ENCODE results near the gene TECPR1.

Gene TECPR1

DNA sequence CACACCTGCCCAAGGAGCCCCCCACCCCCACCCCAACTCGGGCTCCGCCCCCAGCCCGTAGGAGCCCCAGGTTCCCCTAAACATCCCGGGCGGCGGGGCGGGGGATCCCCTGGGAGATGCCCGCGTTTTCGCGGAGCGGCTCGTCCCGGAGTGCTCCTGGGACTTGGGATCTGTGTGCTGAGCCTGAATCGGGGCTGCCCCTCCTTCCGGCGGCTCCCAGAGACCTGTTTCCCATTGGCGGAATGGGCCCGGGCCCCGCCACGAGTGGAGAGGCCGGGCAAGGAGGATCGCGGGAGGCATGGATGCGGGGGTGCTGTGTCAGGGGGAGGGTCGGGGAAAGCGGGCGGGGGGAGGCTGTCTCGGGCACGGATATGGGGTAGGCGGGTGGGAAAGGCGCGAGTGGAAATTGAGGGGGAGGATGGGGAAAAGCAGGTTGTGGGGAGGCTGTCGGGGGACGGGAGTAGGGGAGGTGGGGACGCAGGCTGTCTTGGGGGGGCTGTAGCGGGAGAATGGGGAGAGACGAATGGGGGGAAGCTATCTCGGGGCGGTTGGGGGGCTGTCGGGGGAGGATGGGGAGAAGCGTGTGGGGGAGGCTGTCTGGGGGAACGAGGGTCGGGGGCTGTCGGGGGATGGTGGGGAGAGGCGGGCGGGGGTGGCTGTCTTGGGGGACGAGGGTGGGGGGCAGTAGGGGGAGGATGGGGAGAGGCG, 41.4 kb downstream of the TECPR1 start:
- FAIRE-seq, result no peak

DNA sequence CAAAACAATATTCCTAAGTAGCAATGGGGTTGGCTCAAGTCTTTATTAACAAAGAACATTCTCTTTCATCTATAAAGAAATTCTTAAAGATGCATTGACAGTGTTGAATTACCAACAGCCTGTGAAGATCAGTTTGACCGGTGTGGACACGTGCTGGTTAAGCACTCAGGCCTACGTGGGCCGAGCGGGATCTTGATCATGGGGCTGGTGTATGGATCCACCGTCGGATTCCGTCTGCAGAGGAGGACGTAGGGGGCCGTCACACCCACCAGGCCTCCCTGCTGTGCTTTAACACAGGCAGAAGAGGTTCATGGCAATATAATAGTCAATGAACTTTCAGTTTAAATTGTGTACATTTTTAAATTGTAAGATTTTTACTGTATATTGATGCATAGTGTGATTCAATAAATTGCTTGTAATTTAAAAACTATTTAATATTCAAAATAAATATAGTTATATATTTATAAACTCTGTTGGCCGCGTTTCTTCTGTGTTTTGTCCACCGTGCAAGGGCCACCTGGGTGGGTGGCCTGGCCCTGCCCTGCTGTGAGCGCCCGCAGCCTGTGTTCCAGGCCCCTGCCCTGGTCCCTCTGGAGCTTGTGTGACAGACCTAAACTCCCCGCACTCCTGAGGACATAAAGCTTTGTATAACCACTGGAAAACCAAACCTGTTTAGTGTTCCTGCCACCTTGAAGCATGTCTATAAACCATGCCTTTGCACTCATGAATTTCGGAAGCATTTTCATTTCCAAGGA, 42.7 kb downstream of the TECPR1 start:
- FAIRE-seq, result no peak

DNA sequence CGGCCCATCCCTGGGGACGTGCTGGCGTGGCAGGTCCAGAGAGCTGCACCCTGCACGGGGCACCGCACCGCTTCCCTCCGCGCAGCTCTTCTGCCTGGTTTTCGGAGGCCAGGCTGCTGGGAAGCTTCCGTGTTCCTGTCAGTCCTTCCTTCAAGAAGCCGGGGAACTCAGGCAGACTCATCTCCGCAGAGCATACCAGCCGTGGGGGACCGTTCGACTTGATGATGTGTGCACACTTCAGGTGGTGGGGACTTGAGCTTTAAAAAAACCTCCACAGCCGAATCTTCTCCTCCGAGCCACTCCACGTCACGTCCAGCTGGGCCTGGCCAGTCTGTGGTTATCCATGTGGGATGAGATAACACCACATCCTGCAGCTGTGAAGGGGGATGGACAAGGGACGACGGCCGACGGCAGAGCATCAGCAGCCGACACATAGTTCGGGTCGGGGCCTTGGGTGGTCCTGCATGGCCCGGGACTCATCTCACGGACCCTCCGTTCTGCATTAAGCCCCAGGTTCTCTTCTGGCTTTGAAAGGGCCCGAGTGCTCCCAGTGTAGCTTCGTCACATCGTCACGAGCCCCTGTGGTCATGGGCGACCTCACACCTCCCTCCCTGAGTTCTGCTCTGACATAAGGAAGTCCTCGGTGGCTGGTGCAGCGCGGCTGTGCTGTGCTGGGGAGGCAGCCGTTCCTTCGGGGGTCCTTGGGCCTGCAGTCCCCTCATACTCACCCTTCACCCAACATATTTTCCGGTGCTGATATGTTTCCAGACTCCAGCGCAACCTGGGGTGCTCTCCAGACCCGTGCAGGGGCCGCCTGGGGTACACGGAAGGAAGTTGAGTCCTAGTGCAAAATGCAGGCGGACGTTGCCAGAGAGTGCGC, 45.3 kb downstream of the TECPR1 start:
- FAIRE-seq, result no peak

- no peak for FAIRE-seq
These were observed 46.7 kb downstream of the TECPR1 start for GRCh38 chr7:98205162-98205845.

DNA sequence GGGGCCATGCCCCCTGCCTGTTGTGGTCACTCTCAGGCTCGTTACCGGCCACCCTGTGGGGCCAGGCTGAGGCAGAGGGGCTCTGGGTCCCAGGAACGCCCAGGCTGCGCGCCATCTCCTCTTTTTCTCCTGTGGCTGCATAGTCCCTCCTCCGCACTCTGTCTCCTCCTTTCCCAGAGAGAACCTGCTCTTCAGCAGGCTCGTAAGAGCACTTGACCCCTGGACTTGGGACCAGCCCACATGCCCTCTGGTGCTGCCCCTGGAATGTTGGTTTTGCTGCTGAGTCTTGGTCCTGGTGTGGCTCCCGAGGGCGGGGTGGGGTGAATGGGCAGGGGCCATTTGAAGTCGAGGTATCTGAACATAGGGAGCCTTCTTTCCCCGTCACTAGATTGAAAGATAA, 47.4 kb downstream of the TECPR1 start:
- no peak for FAIRE-seq

DNA sequence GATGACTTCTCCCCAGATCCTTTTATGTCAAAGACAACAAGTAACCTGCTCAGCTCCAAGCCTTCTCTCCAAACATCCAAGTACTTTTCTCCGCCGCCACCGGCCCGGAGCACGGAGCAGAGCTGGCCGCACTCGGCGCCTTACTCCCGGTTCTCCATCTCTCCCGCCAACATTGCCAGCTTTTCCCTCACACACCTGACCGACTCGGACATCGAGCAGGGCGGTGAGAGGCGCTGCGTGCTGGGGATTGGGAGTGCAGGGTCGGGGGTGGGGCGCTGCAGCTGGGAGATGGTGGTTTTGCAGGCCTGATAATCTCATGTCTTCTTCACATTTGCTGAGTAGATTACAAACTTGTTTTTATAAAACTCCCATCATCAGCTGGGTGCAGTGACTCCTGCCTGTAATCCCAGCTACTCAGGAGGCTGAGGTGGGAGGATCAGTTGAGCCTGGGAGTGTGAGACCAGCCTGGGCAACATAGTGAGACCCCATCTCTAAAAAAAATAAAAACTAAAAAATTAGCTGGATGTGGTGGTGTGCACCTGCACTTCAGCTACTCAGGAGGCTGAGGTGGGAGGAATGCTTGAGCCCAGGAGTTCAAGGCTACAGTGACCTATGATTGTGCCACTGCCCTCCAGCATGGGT, 47.9 kb downstream of the TECPR1 start:
- FAIRE-seq, result no peak

DNA sequence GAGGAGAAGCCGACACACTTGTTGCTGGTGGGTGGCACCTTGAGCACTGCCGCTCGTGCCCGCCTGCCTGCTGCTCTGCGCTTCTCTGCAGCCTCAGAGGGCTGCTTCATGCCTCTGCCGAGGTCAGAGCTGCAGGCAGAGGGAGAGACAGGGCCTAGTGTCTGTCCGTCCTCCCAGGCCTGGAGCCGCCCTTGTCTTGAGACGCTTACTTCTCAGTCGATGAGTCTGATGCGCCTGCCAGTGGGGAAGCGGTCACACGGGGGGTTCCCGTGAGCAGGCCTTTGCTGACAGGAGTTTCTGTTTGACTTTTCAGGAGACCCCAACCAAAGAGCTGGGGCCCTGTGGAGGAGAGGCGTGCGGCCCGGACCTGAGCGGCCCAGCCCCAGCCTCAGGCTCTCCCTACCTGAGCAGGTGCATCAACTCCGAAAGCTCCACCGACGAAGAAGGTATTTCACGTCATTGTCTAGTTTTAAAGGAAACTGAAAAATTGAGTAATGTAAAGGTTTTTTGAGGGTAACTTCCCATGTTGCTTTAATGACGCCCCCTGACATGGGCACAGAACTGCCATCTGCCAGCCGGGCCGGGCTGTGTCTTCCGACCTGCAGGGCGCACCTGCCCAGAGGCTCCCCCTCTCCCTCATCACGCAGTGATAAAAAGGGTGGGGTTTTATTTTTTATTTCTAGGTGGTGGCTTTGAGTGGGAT, 48.6 kb downstream of the TECPR1 start:
- FAIRE-seq, result no peak

DNA sequence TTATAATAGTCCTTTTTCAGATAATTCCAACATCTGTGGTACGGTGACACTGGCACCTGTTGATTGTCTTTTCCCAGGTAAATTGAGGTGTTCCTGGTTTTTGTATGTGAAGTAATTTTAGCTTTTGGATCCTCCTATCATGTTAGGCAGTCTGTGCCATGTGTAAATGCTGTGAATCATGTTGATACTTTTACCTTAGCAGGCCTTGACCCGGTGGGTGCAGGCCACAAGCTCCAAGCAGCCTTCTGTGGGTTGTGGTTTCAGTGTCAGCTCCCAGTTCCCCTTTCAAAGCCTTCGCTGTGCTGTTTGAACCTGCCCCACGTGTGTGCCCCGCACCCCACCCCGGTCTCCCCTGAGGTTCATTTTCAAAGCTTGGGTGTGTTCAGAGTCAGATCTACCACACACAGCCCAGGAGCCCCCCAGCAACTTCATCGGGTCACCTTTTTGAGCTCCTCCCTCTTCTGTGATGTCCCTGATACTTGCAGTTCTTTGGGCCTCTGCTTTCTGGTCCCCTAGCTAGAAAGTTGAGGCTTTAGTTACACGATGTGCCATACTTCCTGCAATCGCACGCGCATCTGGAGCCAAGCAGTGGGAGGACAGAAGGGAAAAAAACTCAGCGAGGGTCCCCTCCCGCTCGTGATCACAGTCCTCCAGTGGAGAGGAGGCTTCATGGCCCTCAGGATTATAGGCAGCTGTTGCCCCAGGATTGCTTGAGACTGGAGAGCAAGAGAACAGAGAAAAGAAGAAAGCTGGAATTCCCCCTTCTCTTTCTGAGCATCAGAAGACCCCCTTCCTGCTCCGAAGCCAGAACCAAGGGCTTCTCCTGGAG, 49.5 kb downstream of the TECPR1 start:
- FAIRE-seq, result no peak

DNA sequence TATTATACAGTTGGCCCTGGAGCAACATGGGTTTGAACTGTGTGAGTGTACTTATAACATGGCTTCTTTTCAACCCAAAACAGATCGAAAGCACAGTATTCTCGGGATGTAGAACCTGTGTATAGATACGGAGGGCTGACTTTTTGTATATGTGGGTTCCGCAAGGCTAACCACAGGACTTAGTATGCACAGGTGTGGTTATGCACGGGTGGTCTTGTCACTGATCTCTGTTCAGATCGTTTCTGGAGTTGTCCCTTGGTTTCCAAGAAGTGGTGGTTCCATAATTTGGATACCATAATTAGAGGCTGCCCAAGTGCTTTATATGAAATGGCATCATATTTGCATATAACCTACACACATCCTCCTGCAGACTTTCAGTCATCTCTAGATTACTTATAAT, 51.7 kb downstream of the TECPR1 start:
- no peak for FAIRE-seq

DNA sequence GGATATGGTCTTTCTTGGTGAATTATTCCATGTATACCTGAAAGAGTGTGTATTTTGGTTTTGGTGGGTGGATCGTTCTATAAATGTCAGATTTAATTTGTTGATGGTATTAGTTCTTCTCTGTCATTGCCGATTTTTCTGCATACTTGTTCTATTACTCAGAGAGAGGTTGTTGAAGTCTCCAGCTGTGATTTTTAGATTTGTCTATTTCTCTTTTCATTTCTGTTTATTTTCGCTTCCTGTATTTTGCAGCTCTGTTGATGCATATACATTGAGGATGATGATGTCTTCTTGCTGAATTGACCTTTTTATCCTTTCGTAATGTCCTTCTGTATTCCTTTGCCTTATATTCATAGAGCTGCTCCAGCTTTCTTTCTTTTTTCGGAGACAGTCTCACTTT, 52.9 kb downstream of the TECPR1 start:
- no peak for FAIRE-seq

- FAIRE-seq, result no peak
These were observed 55.1 kb downstream of the TECPR1 start for GRCh38 chr7:98196706-98197605.

- FAIRE-seq, result no peak
These were observed 57.2 kb downstream of the TECPR1 start for GRCh38 chr7:98194672-98195457.

GRCh38 chr7:98194186-98194585, 57.8 kb downstream of the TECPR1 start:
- no peak for FAIRE-seq

DNA sequence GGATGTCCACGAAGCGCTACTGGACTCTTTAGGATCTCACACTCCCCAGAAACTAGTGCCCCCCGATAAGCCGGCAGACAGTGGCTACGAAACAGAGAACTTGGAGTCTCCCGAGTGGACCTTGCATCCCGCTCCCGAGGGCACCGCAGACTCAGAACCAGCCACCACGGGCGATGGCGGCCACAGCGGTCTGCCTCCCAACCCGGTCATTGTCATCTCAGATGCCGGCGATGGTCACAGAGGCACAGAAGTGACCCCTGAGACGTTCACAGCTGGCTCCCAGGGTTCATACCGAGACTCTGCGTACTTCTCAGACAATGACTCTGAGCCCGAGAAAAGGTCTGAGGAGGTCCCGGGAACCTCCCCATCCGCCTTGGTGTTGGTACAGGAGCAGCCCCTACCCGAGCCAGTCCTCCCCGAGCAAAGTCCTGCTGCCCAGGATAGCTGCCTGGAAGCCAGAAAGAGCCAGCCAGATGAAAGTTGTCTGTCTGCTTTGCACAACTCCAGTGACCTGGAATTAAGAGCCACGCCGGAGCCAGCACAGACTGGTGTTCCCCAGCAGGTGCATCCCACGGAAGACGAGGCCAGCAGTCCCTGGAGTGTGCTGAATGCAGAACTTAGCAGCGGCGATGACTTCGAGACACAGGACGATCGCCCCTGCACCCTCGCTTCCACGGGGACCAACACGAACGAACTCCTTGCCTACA, 58.4 kb downstream of the TECPR1 start:
- FAIRE-seq, result no peak

GRCh38 chr7:98192781-98193457, 59.1 kb downstream of the TECPR1 start:
- no peak for FAIRE-seq

DNA sequence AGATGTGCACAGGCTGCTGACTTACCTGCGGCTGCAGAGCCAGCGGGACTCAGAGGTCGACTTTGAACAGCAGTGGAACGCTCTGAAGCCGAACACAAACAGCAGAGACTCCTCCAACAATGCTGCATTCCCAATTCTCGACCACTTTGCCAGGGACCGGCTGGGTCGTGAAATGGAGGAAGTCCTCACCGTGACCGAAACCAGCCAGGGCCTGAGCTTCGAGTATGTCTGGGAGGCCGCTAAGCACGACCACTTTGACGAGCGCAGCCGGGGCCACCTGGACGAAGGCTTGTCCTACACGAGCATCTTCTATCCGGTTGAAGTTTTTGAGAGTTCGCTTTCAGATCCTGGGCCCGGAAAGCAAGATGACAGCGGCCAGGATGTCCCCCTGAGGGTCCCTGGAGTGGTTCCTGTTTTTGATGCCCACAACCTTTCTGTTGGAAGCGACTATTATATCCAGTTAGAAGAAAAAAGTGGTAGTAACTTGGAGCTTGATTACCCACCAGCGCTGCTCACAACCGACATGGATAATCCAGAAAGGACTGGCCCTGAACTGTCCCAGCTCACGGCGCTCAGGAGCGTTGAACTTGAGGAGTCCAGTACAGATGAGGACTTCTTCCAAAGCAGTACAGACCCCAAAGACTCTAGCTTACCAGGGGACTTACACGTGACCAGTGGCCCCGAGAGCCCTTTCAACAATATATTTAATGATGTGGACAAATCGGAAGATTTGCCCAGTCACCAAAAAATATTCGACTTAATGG, 60.2 kb downstream of the TECPR1 start:
- no peak for FAIRE-seq

GRCh38 chr7:98189559-98189958, 62.5 kb downstream of the TECPR1 start:
- no peak for FAIRE-seq
